Omental fat pad (tissue), 4 donors: Measurements from ENCODE around the gene ARHGAP6. TPM values are rescaled to one million over a fixed set of nuclear protein-coding genes. Genes with fewer than 3 reads are reported as not detected.

Experiments used
- ATAC-seq: fragments of 150-250 bp; one replicate; pipeline ENCODE4 v1.9.1; 2016; ENCODE audit warnings: mild to moderate bottlenecking, moderate library complexity; ENCODE audit not compliant: low FRiP score
- DNase-seq: peaks from one replicate; pipeline ENCODE4 v3.0.0-alpha.2; 2019; ENCODE audit warnings: low spot score
- CTCF ChIP-seq, 3 donors: fragments of 450-650 bp; IDR thresholded peaks; one replicate each; pipeline ENCODE4 v1.5.1; 2016 to 2017; ENCODE audit warnings: antibody characterized with exemption in 3 of 3, mild to moderate bottlenecking in 3 of 3, moderate library complexity in 2 of 3
- total RNA-seq, 4 donors: library from RNA; depleted of rRNA; stranded (reverse); fragments of >200 nt; gene quantifications; one replicate each; pipeline ENCODE4 v1.1.0, GENCODE V29; 2016

ARHGAP6 gene
- total RNA-seq, 4 donors from 2014 or later, result 20.4 to 45.5 (median 25.1) TPM

DNA sequence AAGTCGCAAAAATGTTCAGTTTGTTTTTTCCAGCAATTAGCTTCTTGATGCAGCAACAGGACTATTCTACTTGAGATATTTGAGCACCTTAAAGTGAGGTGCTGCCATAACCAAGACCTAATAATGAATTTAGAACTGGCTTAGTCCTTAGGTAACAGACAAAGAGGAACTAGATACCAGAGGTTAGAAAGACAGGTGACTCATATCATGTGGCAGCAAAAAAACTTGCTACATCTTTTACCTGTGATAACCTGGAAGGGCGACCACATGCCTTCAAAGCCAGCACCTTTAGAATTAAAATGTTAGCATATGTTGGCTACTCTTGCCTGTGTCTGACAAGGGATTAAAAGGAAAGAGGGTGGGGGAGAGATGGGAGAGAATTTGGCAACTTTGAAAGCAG lies 90.4 kb downstream of the ARHGAP6 start:
- no peak for TF ChIP-seq CTCF (IDR thresholded peaks at IDR 0.05)

DNA sequence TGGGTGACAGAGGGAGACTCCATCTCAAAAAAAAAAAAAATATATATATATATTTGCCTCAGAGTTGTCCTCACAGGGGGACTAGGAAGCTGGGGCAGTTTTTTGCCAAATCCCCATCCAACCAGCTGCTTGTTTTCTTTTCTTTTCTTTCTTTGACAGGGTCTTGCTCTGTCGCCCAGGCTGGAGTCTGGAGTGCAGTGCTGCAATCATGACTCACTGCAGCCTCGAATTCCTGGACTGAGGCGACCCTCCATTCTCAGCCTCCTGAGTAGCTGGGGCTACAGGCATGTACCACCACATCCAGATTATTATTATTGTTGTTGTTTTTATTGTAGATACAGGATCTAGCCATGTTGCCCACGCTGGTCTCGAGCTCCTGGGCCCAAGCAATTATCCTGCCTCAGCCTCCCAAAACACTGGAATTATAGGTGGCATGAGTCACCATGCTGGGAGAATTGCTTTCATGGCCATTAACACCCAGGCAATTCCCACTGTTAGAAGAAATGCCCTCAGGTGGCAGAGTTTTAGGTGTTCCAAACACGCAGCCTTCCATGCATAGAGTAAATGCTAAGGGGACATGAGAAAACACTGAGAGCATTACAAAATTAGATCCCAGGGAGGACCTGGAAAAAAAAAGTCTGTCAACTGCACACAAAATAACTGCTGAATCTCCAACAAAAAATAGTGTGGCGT lies 98.0 kb downstream of the ARHGAP6 start:
- ATAC-seq (no peak), DNase-seq (no peak)
- TF ChIP-seq CTCF (IDR thresholded peaks at IDR 0.05), result no peak

More for the DNA sequence above, 90.4 kb downstream of the ARHGAP6 start:
- DNase-seq (no peak), ATAC-seq (no peak)

DNA sequence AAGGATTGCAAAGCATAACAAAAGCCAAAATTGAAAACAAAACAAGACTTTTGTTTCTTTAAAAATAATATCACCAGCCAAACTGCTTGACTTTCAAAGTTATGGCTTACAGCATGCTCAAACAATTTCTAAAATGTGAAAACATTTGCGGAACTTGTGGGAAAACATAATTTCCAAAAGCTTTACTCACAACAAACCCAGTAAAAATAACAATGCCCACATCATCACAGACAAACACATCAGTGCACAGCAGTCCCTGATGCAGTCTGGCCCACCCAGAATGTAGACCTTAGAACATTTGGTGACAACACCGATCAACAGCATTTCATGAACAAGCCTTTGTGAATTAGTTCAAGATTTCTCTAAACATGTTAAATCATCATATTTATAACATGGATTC lies 98.9 kb downstream of the ARHGAP6 start:
- DNase-seq, result no peak
- ATAC-seq, result no peak
- TF ChIP-seq CTCF (IDR thresholded peaks at IDR 0.05), result no peak

DNA sequence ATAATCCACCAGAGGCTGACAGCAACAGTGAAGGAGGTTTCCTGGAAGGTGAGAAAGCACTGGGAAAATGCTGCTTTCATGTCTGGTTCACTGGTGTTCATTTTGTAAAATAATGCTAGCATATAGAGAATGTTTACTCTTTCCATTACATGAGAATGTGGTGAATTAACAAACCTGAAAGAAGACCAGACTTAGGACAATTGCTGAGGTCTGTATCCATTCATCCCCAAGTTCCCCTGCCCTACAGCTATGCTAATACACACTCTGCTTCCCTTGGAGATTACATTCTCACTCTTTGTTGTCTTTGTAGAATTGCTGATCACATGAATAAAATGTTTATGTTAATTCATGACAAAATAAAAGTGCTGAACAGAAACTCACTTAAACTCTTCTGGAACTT lies 99.5 kb downstream of the ARHGAP6 start:
- DNase-seq (no peak), ATAC-seq (no peak)
- TF ChIP-seq CTCF (IDR thresholded peaks at IDR 0.05), result no peak

DNA sequence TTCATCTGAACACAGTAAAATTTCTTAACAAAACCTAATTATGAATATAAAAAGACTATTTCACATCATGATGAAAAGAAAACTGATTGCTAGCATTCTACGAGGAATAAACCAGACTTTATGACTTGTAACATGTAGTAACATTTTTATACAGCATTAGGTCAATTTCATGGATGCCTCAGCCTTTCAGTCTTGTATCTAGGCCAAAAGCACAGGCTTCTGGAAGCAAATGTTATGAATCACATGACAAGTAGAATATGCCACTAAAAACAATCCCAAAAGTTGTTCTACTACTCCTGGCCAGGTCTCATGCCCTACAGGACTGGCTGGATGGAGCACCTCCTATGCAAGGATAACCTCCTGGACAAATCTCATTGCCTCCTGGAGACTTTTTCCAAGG lies 101.2 kb downstream of the ARHGAP6 start:
- ATAC-seq, result no peak

GRCh38 chrX:11562570-11562969 lies 103.2 kb downstream of the ARHGAP6 start:
- DNase-seq (no peak), ATAC-seq (no peak)
- no peak for TF ChIP-seq CTCF (IDR thresholded peaks at IDR 0.05)

More for the DNA sequence above, 101.2 kb downstream of the ARHGAP6 start:
- no peak for TF ChIP-seq CTCF (IDR thresholded peaks at IDR 0.05)
- DNase-seq, result no peak

GRCh38 chrX:11558972-11559371 lies 106.7 kb downstream of the ARHGAP6 start:
- no peak for TF ChIP-seq CTCF (IDR thresholded peaks at IDR 0.05)
- no peak for DNase-seq
- ATAC-seq, result no peak
